GM19025 (cell line): ENCODE measurements around the gene LTO1.
"Not testable (repeated sequence)": the region's sequence is repeated elsewhere in the genome, so short reads cannot be mapped to it uniquely, and the experiment has no call there.

ENCODE experiments used
- ATAC-seq: cut with Tn5 transposase; IDR thresholded peaks from one replicate; pipeline ENCODE4 v1.9.1; 2021; ENCODE audit warnings: mild to moderate bottlenecking, low read depth, moderate library complexity; ENCODE audit not compliant: unreplicated experiment

LTO1 gene

DNA sequence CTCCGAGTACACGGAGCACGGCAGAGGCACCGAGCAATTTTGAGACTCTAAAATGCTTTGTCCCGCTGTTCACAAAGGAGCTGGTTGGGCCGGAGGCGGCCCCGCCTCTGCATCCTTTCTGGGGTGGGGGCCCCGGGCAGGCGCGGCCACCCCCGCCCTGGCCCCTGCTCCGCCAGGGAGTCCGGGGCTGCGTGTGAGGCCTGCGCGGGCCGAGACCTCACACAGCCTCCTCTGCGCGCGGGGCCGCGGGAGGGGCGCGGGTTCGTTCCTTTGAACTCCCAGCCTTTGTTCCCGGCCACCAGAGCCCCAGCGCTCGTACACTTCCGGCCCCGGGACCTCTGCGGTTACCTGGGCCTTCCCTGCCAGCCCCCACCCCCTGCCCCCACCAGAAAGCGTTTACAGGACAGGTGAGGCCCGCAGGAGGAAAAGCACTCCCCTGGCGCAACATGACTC is 27.1 kb upstream of the LTO1 start:
- ATAC-seq, result no peak

DNA sequence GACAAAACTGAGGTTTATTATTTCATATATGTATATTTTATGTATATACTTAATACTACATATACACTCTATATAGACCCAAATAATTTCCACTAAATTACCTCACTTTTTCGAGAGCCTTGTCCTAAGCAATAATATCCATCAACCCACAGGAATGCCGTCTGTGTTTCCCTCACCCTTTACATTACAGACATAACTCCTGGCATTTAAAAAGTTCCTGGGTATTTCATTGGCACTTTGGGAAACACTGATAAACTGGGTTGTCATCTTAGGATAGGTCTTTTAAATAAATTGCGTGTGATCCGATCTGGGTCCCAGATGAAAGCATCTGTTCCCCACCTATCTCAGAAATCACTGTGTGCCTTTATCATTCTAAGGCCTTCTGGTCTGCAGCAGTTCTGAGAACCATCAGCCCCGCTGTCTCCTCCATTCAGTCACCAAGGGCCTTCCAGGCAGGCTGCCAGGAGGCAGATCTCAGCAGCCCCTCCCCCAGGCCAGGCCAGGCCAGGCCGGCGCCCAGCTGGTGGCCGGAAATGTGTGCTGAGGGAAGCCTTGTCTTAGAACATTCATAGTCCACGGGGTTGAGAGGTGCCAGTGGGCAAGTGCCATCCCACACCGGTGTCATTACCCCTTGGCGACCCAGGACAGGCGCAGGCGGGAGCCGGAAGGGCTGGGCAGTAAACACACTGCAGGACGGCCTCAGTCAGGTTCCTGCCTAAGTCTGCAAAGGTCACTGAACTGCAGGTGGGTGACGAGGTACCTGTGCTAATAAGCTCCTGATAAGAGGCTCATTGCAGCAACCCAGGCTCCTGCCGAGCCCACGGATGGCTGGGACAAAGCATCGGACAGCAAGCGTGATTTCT is 25.4 kb upstream of the LTO1 start:
- ATAC-seq, result no peak

DNA sequence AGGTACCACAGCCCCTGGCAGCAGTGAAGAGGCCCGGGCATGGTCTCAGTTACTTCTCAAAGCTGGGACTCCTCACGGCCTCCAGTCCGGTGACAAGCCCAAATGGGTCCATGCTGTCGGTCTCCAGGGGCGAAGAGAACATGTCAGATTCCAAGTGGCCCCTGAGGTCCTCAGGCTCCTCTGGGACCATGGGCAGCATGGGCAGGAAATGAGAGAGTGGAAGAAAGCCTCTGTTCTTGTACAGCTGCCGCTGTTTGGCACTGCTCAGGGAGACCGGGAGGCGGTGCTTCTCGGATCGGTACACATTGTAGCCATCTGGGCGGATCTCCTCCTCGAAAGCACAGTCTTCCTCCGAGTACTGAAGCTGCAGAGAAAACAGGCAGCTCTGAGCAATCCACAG is 24.1 kb upstream of the LTO1 start:
- no peak for ATAC-seq

GRCh38 chr11:69698362-69698761 is 23.2 kb upstream of the LTO1 start:
- no peak for ATAC-seq

DNA sequence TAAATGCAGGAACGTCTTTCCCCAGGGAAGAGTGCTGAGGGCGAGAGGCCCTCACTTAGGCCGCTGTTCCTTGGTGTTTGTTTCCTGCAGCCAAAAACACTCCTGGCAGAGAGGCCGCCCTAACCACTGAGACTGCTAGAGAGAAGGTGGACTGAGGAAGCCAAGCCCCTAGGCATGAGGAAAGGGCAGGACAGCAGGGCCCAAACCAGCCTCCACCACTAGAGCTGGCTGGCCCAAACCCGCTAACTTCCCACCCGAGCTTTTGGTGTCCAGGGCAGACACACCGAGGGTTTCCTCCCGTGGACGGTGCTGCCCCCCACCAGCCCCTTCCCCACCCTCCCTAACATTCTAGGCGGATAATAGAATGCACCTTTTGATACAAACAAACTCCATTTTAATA is 22.7 kb upstream of the LTO1 start:
- ATAC-seq, result no peak

DNA sequence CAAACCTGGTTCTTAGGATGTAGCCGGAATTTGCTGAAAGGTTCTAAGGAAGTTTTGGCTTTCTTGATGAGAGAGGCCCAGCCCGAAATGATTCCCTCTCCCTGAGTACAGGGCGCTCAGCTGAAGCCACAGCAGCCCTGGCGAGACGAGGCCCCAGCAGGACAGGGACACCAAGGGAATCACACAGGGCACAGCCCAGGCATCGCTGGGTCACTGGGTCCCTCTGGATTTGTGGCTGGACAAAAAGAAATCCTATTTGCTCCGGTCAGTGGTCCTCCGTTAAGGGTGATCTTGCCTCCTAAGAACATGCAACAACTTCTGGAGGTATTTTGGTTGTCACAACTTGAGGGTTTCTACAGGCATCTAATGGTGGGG is 22.3 kb upstream of the LTO1 start:
- no peak for ATAC-seq

GRCh38 chr11:69696749-69697468 is 21.8 kb upstream of the LTO1 start:
- ATAC-seq, result no peak

GRCh38 chr11:69695995-69696394 is 20.8 kb upstream of the LTO1 start:
- not testable (repeated sequence) for ATAC-seq

DNA sequence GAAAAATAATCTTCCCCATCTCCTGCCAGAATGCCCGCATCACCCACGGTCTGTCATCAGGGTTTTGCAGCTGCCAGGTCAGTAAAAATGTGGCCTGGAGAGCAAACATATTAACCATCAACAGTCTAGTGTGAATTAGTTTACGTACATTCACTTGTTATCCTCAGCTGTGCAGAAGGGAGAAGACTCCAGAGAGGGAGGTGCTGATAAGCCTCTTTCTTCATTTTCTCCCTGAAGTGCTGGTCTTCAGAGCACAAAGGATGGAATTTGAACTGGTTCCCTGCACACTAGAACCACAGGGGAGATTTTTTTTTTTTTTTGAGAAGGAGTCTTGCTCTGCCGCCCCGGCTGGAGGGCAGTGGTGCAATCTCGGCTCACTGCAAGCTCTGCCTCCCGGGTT is 20.4 kb upstream of the LTO1 start:
- no peak for ATAC-seq

DNA sequence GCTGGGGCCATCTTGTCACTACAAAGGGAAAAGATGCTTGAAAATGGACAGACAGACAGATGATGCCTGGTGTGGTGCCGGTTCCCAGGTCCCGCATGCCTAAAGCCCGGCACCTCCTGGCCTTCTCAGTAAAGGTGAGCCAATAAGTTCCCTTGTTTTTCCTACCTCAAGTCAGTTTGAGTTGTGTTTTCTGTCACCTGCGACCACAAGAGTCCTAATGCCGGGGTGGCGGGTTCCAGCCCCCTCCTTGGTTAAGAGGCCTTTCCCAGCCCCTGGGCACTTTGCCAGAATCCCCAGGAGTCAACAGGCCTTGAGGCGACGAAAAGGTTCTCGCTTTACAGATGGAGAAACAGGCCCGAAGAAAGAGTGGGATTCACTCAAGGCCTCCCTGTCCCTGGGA is 19.6 kb upstream of the LTO1 start:
- no peak for ATAC-seq

DNA sequence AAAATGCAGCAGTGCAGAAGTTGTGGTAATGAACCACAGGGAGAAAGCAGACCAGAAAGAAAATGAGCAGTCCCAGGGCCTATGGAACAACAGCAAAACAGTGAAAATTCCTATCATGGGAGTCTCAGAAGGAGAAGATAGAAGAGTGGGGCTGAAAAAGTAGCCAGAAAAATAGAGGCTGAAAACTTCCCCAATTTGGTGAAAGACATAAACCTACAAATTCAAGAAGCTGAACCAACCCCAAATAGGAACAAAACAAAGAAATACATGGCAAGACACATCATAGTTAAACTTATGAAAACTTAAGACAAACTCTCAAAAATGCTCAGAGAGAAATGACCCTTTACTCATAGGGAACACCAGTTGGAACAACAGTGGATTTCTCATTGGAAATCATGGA is 17.3 kb upstream of the LTO1 start:
- no peak for ATAC-seq

DNA sequence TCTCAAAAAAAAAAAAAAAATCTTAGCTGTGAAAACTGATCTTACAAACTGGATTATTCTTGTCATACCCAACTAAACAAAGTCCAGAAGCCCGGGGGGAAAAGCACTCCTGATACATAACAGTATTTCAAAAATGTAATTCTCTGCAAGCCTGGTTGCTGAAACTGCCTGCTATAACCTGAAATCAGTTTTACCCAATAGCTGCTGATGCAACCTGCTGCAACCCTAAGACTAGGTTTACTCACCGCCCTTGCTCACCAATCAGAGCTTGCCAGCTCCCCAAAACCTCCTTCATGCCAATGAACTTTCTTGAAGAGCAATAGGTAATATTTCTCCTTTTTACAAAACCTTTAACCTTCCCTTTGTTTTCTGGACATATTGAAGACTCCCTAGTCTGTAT is 16.3 kb upstream of the LTO1 start:
- no peak for ATAC-seq

GRCh38 chr11:69689484-69690319 is 14.5 kb upstream of the LTO1 start:
- no peak for ATAC-seq

- ATAC-seq, result not testable (repeated sequence)
Observed at GRCh38 chr11:69687969-69688771, 13.0 kb upstream of the LTO1 start.

DNA sequence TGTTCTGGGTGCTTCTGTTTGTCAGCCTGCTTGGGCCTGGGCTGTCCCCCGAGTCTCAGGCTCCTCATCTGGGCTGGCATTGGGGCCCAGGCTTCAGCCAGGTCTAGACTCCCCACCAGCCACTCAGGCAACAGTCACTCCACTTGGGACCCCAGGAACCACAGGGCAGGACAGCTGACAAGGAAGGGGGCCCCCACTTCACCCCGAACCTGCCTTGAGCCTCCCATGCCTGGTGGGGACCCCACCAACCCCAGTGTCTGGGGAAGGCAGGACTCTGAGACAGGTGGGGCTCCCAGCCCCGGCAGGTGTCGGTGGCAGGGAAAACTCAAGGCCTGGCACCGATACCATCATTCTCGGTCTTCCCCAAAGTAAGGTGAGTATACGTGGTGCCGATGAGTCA is 11.7 kb upstream of the LTO1 start:
- ATAC-seq, result no peak

DNA sequence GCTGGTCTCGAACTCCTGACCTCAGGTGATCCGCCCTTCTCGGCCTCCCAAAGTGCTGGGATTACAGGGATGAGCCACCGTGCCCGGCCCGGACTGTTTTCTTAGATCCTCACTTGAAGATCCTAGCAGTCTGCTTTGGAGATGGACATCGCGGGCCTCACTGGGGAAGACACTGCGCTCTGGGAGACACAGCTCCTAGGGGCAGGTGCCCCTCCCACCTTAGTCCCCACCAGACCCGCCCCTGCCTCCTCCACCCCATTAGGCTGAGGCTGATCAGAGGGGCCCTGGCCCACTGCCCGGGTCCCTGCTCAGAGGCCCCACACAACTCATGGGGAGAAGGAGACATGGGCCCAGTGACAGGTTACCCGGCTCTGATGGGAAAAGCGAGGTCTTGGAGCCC is 11.3 kb upstream of the LTO1 start:
- no peak for ATAC-seq

DNA sequence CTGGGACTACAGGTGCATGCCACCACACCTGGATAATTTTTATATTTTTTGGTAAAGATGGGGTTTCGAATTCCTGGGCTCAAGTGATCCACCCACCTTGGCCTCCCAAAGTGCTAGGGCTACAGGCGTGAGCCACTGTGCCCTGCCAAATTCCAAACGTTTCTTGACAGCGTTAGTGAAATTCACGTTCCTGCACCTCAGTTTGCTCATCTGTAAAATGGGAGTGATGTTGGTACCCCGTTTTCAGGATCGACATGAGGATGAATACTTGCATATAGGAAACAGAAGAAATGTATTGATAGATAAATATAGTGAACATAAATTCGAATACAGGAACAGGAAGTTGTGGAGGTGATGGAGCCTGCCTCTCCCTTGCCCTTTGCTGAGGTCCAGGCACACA is 10.2 kb upstream of the LTO1 start:
- ATAC-seq, result no peak

- ATAC-seq, result no peak
Observed at GRCh38 chr11:69684651-69685050, 9.5 kb upstream of the LTO1 start.

DNA sequence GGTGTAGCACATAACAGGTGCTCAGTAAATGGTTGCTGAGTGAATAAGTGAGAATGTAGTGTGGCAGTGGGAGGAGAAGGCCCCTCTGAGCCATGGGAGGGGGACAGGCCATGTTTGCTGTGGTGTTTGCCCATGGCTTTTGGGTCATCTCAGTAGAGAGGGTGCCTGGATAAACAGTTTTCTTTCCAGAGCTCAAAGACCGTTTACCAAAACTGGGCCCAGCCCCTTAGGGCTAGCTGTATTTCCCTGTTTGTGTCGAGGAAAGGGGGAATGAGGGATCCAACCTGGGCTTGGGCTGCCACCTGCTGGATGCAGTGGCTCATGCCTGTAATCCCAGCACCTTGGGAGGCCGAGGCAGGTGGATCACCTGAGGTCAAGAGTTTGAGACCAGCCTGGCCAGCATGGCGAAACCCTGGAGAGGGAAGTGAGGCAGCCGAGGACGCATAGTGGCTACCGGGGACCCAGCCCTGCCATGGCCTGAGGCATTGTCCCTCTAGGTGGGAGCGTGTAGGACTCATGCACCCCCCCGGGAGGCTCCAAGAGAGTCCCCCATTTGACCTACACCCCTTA is 8.7 kb upstream of the LTO1 start:
- no peak for ATAC-seq
